ENCODE data around the gene SCAP. TPM values are rescaled to one million over a fixed set of nuclear protein-coding genes. Genes with fewer than 3 reads are reported as not detected.
A peak's percentile ranks its signal among the peaks of the same experiment; 100 is the strongest.

Gene SCAP
- total and polyA plus RNA-seq, 2 experiments from 2014 or later = 87.6 to 140 TPM

DNA sequence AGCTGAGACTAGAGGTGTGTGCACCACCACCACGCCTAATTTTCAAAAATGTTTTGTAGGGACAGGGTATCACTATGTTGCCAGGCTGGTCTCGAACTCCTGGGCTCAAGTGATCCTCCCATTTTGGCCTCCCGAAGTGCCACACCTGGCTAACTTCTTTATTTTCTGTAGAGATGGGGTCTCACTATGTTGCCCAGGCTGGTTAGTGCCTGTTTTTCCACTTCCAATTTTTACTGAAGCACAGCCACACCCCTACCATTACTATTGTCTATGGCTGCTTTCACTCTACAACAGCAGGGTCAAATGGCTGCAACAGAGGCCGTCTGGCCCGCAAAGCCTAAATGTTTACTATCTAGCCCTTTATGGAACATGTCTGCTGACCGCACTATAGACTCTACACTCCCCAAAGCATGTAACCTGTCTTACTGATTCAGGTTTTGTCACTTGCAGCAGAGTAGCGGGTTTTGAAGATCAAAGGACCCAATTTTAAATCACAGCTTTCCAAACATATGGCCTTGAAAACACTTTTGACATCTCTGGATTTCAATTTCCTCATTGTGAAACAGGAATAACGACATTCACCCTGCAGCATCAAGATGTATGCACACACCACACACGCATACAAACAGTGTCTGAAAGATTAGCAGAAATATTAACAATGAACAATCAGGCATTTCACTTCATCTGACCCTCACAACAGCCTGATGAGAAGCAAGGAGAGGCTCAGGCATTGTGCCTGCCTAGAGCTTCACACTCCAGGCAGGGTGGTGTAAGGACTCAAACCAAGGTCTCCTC, 46.1 kb downstream of the SCAP start:
- DNase-seq (ENCODE audit: low read depth in 1 of 2, low spot score in 1 of 2) = no peak
- no peak overlapping the region for H3K4me3 ChIP-seq
- H3K27me3 ChIP-seq = no peaks in the 10 kb centered on the region
- H3K36me3 ChIP-seq = peaks cover 13% of the 10 kb centered on the region
- TF ChIP-seq, protein P1, sequence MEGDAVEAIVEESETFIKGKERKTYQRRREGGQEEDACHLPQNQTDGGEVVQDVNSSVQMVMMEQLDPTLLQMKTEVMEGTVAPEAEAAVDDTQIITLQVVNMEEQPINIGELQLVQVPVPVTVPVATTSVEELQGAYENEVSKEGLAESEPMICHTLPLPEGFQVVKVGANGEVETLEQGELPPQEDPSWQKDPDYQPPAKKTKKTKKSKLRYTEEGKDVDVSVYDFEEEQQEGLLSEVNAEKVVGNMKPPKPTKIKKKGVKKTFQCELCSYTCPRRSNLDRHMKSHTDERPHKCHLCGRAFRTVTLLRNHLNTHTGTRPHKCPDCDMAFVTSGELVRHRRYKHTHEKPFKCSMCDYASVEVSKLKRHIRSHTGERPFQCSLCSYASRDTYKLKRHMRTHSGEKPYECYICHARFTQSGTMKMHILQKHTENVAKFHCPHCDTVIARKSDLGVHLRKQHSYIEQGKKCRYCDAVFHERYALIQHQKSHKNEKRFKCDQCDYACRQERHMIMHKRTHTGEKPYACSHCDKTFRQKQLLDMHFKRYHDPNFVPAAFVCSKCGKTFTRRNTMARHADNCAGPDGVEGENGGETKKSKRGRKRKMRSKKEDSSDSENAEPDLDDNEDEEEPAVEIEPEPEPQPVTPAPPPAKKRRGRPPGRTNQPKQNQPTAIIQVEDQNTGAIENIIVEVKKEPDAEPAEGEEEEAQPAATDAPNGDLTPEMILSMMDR (IDR thresholded peaks at IDR 0.05; ENCODE audit: low read depth, low read length) = no peak
- peak overlapping the region; percentile 75 for H3K27ac ChIP-seq
- no peaks in the 10 kb centered on the region for H3K9me3 ChIP-seq (ENCODE audit: low read depth)
- H3K4me1 ChIP-seq (ENCODE audit: low read depth) = peaks cover 22% of the 10 kb centered on the region

GRCh38 chr3:47428662-47429061, 47.1 kb downstream of the SCAP start:
- H3K4me1 ChIP-seq (ENCODE audit: low read depth) = peaks cover 22% of the 10 kb centered on the region
- TF ChIP-seq, protein P1 (IDR thresholded peaks at IDR 0.05; ENCODE audit: low read depth, low read length) = no peak
- DNase-seq (ENCODE audit: low read depth in 1 of 2, low spot score in 1 of 2) = no peak

GRCh38 chr3:47427866-47428265, 47.9 kb downstream of the SCAP start:
- H3K27ac ChIP-seq = no peak overlapping the region
- no peak for DNase-seq (ENCODE audit: low read depth in 1 of 2, low spot score in 1 of 2)
- H3K36me3 ChIP-seq = peaks cover 5% of the 10 kb centered on the region
- no peaks in the 10 kb centered on the region for H3K27me3 ChIP-seq
- no peak overlapping the region for H3K4me3 ChIP-seq
- peaks cover 22% of the 10 kb centered on the region for H3K4me1 ChIP-seq (ENCODE audit: low read depth)
- H3K9me3 ChIP-seq (ENCODE audit: low read depth) = no peaks in the 10 kb centered on the region
- TF ChIP-seq, protein P1 (IDR thresholded peaks at IDR 0.05; ENCODE audit: low read depth, low read length) = no peak

More at GRCh38 chr3:47428662-47429061, 47.1 kb downstream of the SCAP start:
- Histone ChIP-seq H3K27me3 (no peaks in the 10 kb centered on the region), H3K4me3 (no peak overlapping the region), H3K9me3 (ENCODE audit: low read depth) (no peaks in the 10 kb centered on the region), H3K36me3 (peaks cover 11% of the 10 kb centered on the region), H3K27ac (no peak overlapping the region)

- Histone ChIP-seq H3K27ac (no peak overlapping the region), H3K4me3 (no peak overlapping the region), H3K9me3 (ENCODE audit: low read depth) (no peaks in the 10 kb centered on the region), H3K27me3 (no peaks in the 10 kb centered on the region), H3K4me1 (ENCODE audit: low read depth) (peaks cover 14% of the 10 kb centered on the region), H3K36me3 (peaks cover 5% of the 10 kb centered on the region)
- no peak for DNase-seq (ENCODE audit: low read depth in 1 of 2, low spot score in 1 of 2)
- TF ChIP-seq, protein P1 (IDR thresholded peaks at IDR 0.05; ENCODE audit: low read depth, low read length) = no peak
Measured at GRCh38 chr3:47425959-47426358, 49.8 kb downstream of the SCAP start.

DNA sequence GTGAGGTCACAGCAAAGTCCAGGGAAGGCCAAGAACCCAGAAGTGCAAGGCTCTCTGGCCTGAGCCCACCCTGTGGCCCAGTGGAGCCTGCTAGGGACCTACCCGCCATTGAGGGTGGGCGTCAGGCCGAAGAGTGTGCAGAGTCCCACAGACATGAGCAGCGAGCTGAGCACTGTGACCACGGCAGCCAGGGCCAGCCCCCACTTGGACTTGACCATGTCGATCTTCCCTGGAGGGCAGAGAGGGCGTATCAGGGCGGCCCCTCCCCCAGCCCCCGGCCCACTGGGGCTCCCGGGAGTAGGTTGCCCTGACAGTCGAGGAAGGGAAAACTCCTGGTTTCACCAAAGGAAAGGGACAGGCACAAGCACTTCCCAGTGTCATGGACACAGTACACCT, 50.4 kb downstream of the SCAP start:
- no peak overlapping the region for H3K4me3 ChIP-seq
- no peak overlapping the region for H3K27ac ChIP-seq
- peaks cover 9% of the 10 kb centered on the region for H3K4me1 ChIP-seq (ENCODE audit: low read depth)
- no peaks in the 10 kb centered on the region for H3K9me3 ChIP-seq (ENCODE audit: low read depth)
- TF ChIP-seq, protein P1 (IDR thresholded peaks at IDR 0.05; ENCODE audit: low read depth, low read length) = no peak
- DNase-seq (ENCODE audit: low read depth in 1 of 2, low spot score in 1 of 2) = no peak
- H3K36me3 ChIP-seq = peaks cover 8% of the 10 kb centered on the region
- H3K27me3 ChIP-seq = no peaks in the 10 kb centered on the region

All from cardiac muscle cell (in vitro differentiated cells and primary cell).